ENCODE measurements around the gene PTPRT.
"Not testable (repeated sequence)": the region's sequence is repeated elsewhere in the genome, so short reads cannot be mapped to it uniquely, and the experiment has no call there.

PTPRT gene

GRCh38 chr20:42900764-42901163 is 288.9 kb downstream of the PTPRT start:
- DNase-seq, result not testable (repeated sequence)

GRCh38 chr20:42895020-42895419 is 294.7 kb downstream of the PTPRT start:
- DNase-seq, result no peak

GRCh38 chr20:42894483-42894882 is 295.2 kb downstream of the PTPRT start:
- DNase-seq, result no peak

GRCh38 chr20:42889517-42889916 is 300.2 kb downstream of the PTPRT start:
- no peak for DNase-seq

GRCh38 chr20:42887281-42887680 is 302.4 kb downstream of the PTPRT start:
- DNase-seq, result no peak

- no peak for DNase-seq
These were observed 302.9 kb downstream of the PTPRT start for GRCh38 chr20:42886801-42887200.

GRCh38 chr20:42886046-42886445 is 303.7 kb downstream of the PTPRT start:
- DNase-seq, result no peak

GRCh38 chr20:42875581-42875980 is 314.1 kb downstream of the PTPRT start:
- DNase-seq, result no peak

GRCh38 chr20:42873259-42873658 is 316.4 kb downstream of the PTPRT start:
- no peak for DNase-seq

GRCh38 chr20:42864116-42864515 is 325.6 kb downstream of the PTPRT start:
- no peak for DNase-seq

GRCh38 chr20:42862446-42862845 is 327.3 kb downstream of the PTPRT start:
- no peak for DNase-seq

GRCh38 chr20:42857446-42857845 is 332.3 kb downstream of the PTPRT start:
- no peak for DNase-seq

- DNase-seq, result no peak
These were observed 333.8 kb downstream of the PTPRT start for GRCh38 chr20:42855896-42856295.

GRCh38 chr20:42852691-42853090 is 337.0 kb downstream of the PTPRT start:
- DNase-seq, result no peak

GRCh38 chr20:42846784-42847490 is 342.8 kb downstream of the PTPRT start:
- no peak for DNase-seq

- DNase-seq, result no peak
These were observed 345.0 kb downstream of the PTPRT start for GRCh38 chr20:42844751-42845150.

GRCh38 chr20:42837456-42837855 is 352.2 kb downstream of the PTPRT start:
- DNase-seq, result no peak

- no peak for DNase-seq
These were observed 353.4 kb downstream of the PTPRT start for GRCh38 chr20:42836339-42836738.

- no peak for DNase-seq
These were observed 381.8 kb downstream of the PTPRT start for GRCh38 chr20:42807876-42808275.

GRCh38 chr20:42795111-42795695 is 394.5 kb downstream of the PTPRT start:
- DNase-seq, result no peak

GRCh38 chr20:42792052-42792451 is 397.7 kb downstream of the PTPRT start:
- DNase-seq, result no peak

GRCh38 chr20:42790111-42790510 is 399.6 kb downstream of the PTPRT start:
- DNase-seq, result no peak

- DNase-seq, result no peak
These were observed 401.0 kb downstream of the PTPRT start for GRCh38 chr20:42788707-42789106.

GRCh38 chr20:42785041-42785440 is 404.7 kb downstream of the PTPRT start:
- no peak for DNase-seq

GRCh38 chr20:42779216-42779615 is 410.5 kb downstream of the PTPRT start:
- DNase-seq, result no peak
